ENCODE measurements around the gene NEK7. TPM values are rescaled to one million over a fixed set of nuclear protein-coding genes. Genes with fewer than 3 reads are reported as not detected.

The NEK7 gene
- total and polyA plus RNA-seq, 2 of the 4 experiments (the other 2 are of a cell fraction) = 89.0 to 467 TPM

GRCh38 chr1:198169672-198170071, 12.9 kb downstream of the NEK7 start:
- Histone ChIP-seq H2BK5ac (ENCODE audit: low read depth, low read length, poor library complexity, severe bottlenecking) (peak overlapping the region; percentile 6), H2AK9ac (replicated peaks; ENCODE audit: low read depth, low read length, poor library complexity) (no peak overlapping the region), H2BK15ac (ENCODE audit: low read depth, low read length) (no peak overlapping the region), H4K20me1 (ENCODE audit: insufficient read depth, low read length) (peaks cover 75% of the 10 kb centered on the region), H3K79me1 (ENCODE audit: low read depth in 1 of 2, low read length in 2 of 2) (peaks cover 3 to 77% of the 10 kb centered on the region in 2 experiments; a peak in 2 of 4 replicates), H2BK120ac (ENCODE audit: low read depth, low read length) (no peak overlapping the region), H3K4me3 (ENCODE audit: insufficient read depth, low read depth, low read length) (no peak overlapping the region), H4K5ac (ENCODE audit: low read depth, low read length) (no peak overlapping the region; the same call in 1 of the 2 replicates), H2AFZ (replicated peaks; ENCODE audit: low read length, poor library complexity) (no peak overlapping the region), H3K23ac (ENCODE audit: low read depth, low read length) (peak overlapping the region; percentile 53), H3K14ac (replicated peaks; ENCODE audit: low read depth, low read length) (peak overlapping the region; percentile 43; the same call in 1 of the 2 replicates), H3K9me3 (ENCODE audit: control insufficient read depth, insufficient read depth, low read length) (no peaks in the 10 kb centered on the region), H2BK20ac (ENCODE audit: low read depth, low read length) (no peak overlapping the region), H3K36me3 (ENCODE audit: control insufficient read depth, insufficient read depth, low read length) (no peaks in the 10 kb centered on the region), H3K27ac (ENCODE audit: insufficient read depth, low read length) (no peak overlapping the region), H3K4ac (ENCODE audit: low read depth, low read length) (0 out of 2 replicates have a peak overlapping the region, but pooled peaks have one; percentile 8), H3K18ac (ENCODE audit: low read depth, low read length) (peak overlapping the region; percentile 4; the same call in 1 of the 2 replicates), H4K8ac (ENCODE audit: low read depth in 2 of 2, low read length in 2 of 2) (no peak overlapping the region), H2AK5ac (ENCODE audit: low read depth, low read length) (0 out of 2 replicates have a peak overlapping the region, but pooled peaks have one; percentile 20), H3K4me1 (ENCODE audit: control insufficient read depth, insufficient read depth, low read length) (peaks cover 22% of the 10 kb centered on the region), H4K91ac (ENCODE audit: insufficient read depth, low read depth, low read length) (no peak overlapping the region), H3K4me2 (ENCODE audit: low read depth, low read length) (no peak overlapping the region), H3K9me1 (ENCODE audit: insufficient read depth, low read length) (peaks cover 26% of the 10 kb centered on the region), H3K56ac (ENCODE audit: extremely low read depth, insufficient read depth, low read length) (no peak overlapping the region), H3K9ac (ENCODE audit: low read depth, low read length) (no peak overlapping the region), H3K27me3 (ENCODE audit: control insufficient read depth, insufficient read depth, low read length) (no peaks in the 10 kb centered on the region)
- dilution Hi-C loops (cut with HindIII; ENCODE audit: low sequenced_read_pairs, unreplicated experiment) (no loop called here), in situ Hi-C loops (cut with MboI; ENCODE audit: low sequenced_read_pairs) (no loop called here), intact Hi-C loops (cut with micrococcal nuclease) (loop anchor here (5.0 kb wide), 1 partner anchor 103 kb away; no protein-coding TSS in a partner anchor)
- no peak for DNase-seq
- no peak for TF ChIP-seq MAZ (IDR thresholded peaks at IDR 0.05; ENCODE audit: borderline replicate concordance, low read depth, low read length)
- 100% methylated on average over 1 of the region's 2 CpGs; no CpG with 5 or more reads in 1 of the 2 experiments for WGBS, 2 experiments (ENCODE audit: extremely low coverage in 2 of 2, insufficient read length in 1 of 2)
- CTCF ChIA-PET = no interaction called here
- POLR2A ChIA-PET (ENCODE audit: unreplicated experiment) = no interaction called here
- no peak for ATAC-seq (ENCODE audit: low read depth)
- BruUV-seq (replicated peaks) = no TSS peak
